K562 (cell line): ENCODE results near the gene CLCN6. TPM values are rescaled to one million over a fixed set of nuclear protein-coding genes. Genes with fewer than 3 reads are reported as not detected.

Experiments used
- CEBPG ChIP-seq, 3 experiments: fragments of 200-800 bp in 1 of 3; sonication (Bioruptor generic) in 1 of 3; sonication (generic) in 1 of 3; formaldehyde crosslinking in 1 of 3; IDR thresholded peaks in 2 of 3; conservative IDR thresholded peaks in 1 of 3; 2 replicates each; pipeline versions ENCODE4 v1.6.1 to v1.8.0; 2016 to 2022; ENCODE audit warnings: missing compliant biosample characterization in 2 of 3, missing genetic modification characterization in 2 of 3, mild to moderate bottlenecking in 1 of 3, missing genetic modification reagents in 1 of 3
- CGGBP1 ChIP-seq: fragments of 250-450 bp; sonication (Bioruptor Pico); IDR thresholded peaks from 2 replicates; pipeline ENCODE4 v1.9.0; 2021; ENCODE audit warnings: mild to moderate bottlenecking
- KAT8 ChIP-seq: fragments of 450-650 bp; IDR thresholded peaks from 2 replicates; pipeline ENCODE4 v1.6.1; 2016; ENCODE audit warnings: low read depth, mild to moderate bottlenecking
- L3MBTL2 ChIP-seq: fragments of 450-650 bp; IDR thresholded peaks from 2 replicates; pipeline ENCODE4 v1.6.1; 2016; ENCODE audit warnings: mild to moderate bottlenecking, moderate library complexity
- MAFK ChIP-seq: IDR thresholded peaks from 2 replicates; pipeline ENCODE4 v1.6.1; 2011; ENCODE audit warnings: low read length, improper control_type of control experiment
- MYBL2 ChIP-seq, 2 experiments: fragments of 450-650 bp in 1 of 2; sonication (generic) in 1 of 2; formaldehyde crosslinking in 1 of 2; IDR thresholded peaks; 2 replicates each; pipeline versions ENCODE4 v1.6.1 to v1.8.1; 2017 to 2022; ENCODE audit warnings: borderline replicate concordance in 1 of 2, inconsistent platforms in 1 of 2, low read depth in 1 of 2, mild to moderate bottlenecking in 1 of 2, missing genetic modification reagents in 1 of 2, moderate library complexity in 1 of 2
- NR2C2 ChIP-seq, 2 experiments: fragments of 200-800 bp in 1 of 2; sonication (Bioruptor generic) in 1 of 2; sonication (generic) in 1 of 2; formaldehyde crosslinking in 1 of 2; IDR thresholded peaks; 2 replicates each; pipeline versions ENCODE4 v1.6.1 to v1.8.0; 2016 to 2022; ENCODE audit warnings: mild to moderate bottlenecking in 1 of 2, missing compliant biosample characterization in 1 of 2, missing genetic modification characterization in 1 of 2, missing genetic modification reagents in 1 of 2
- PML ChIP-seq: IDR thresholded peaks from 2 replicates; pipeline ENCODE4 v1.6.1; 2012; ENCODE audit warnings: low read length, inconsistent platforms
- YY1 ChIP-seq, 3 experiments: IDR thresholded peaks; 2 replicates each; pipeline ENCODE4 v1.6.1; 2011; ENCODE audit warnings: low read length in 2 of 3, mild to moderate bottlenecking in 2 of 3, moderate library complexity in 2 of 3, borderline replicate concordance in 1 of 3, control low read depth in 1 of 3, low read depth in 1 of 3; ENCODE audit not compliant: insufficient read depth in 3 of 3, insufficient replicate concordance in 2 of 3, control insufficient read depth in 1 of 3, insufficient read length in 1 of 3; ENCODE audit errors: extremely low read depth in 1 of 3
- ZBTB1 ChIP-seq: sonication (generic); formaldehyde crosslinking; IDR thresholded peaks from 2 replicates; pipeline ENCODE4 v1.8.1; 2023; ENCODE audit warnings: missing genetic modification reagents, low read depth, mild to moderate bottlenecking, borderline replicate concordance
- ZBTB8A ChIP-seq: fragments of 450-650 bp; IDR thresholded peaks from 2 replicates; pipeline ENCODE4 v1.6.1; 2018; ENCODE audit warnings: mild to moderate bottlenecking, moderate library complexity; ENCODE audit not compliant: partially characterized antibody
- ZC3H11A ChIP-seq: IDR thresholded peaks from 2 replicates; pipeline ENCODE4 v1.6.1; 2012; ENCODE audit warnings: low read depth, low read length, improper control_type of control experiment
- ZKSCAN1 ChIP-seq: fragments of 150-350 bp; IDR thresholded peaks from 2 replicates; pipeline ENCODE4 v1.6.1; 2016; ENCODE audit warnings: low read depth, low read length
- polyA plus RNA-seq, 8 experiments: library from polyadenylated mRNA; depleted of rRNA in 4 of 8; stranded (reverse) in 5 of 8; unstranded in 3 of 8; fragments of >200 nt; fragmentation: Nextera tagmentation in 2 of 8; fragmentation: Illumina TruSeq in 1 of 8; extraction: Ambion mirVana in 2 of 8; extraction: Trizol in 1 of 8; gene quantifications; 2 replicates each; pipeline versions ENCODE4 v1.2.1 to v1.2.3, GENCODE V29; 2011 to 2014; ENCODE audit warnings: inconsistent platforms in 1 of 8, missing spikeins in 1 of 8
- total RNA-seq, 7 experiments: library from RNA; depleted of rRNA in 6 of 7; stranded (reverse); fragments of >200 nt in 6 of 7; fragmentation: Illumina TruSeq in 2 of 7; extraction: Trizol in 2 of 7; gene quantifications; 2 replicates each; pipeline versions ENCODE4 v1.2.1 to v1.2.3, GENCODE V29; 2011 to 2021; ENCODE audit warnings: low replicate concordance in 1 of 7

The CLCN6 gene
- total and polyA plus RNA-seq, 9 of the 15 experiments (the other 6 are each of a cell fraction or from before 2014, with no cell fraction given), result 2.0 to 21.8 (median 13.6) TPM

DNA sequence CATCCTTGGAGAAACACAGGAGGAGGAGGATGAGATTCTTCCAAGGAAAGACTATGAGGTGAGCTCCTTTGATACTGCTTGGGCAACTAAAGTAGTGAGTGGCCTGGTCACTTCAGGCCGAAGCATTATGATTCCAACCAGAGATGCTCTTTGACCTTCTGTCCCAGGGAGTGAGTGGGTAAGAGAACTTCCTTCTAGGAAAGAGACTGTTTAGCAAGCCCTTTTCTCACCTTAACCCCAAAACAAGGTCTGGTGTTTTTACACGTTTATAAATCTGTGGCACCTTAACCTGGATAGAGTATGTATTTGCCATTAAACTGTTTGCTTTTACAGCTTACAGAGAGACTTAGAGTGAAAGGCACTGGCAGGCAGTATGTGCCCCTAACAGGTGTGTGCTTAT lies 1.1 kb downstream of the CLCN6 start (continued):
- TF ChIP-seq ZBTB8A (no peak), PML (0 out of 2 replicates have a peak, but pooled peaks have one; percentile 5), ZBTB1 (CRISPR knock-in tag) (no peak), KAT8 (no peak), ZC3H11A (no peak), MAFK (no peak), YY1 (IDR thresholded peaks at IDR 0.05; ENCODE audit: borderline replicate concordance in 1 of 3, control insufficient read depth in 1 of 3, extremely low read depth in 1 of 3, insufficient read depth in 3 of 3, insufficient read length in 1 of 3, insufficient replicate concordance in 2 of 3, low read depth in 1 of 3, low read length in 2 of 3) (no peak), NR2C2 (CRISPR knock-in tag; IDR thresholded peaks at IDR 0.05) (no peak), NR2C2 (tag; IDR thresholded peaks at IDR 0.05) (0 out of 2 replicates have a peak, but pooled peaks have one; percentile 8), CEBPG (CRISPR knock-in tag; IDR thresholded peaks at IDR 0.05) (no peak), CEBPG (tag; conservative IDR thresholded peaks at IDR 0.05 in 1 of 2, IDR thresholded peaks at IDR 0.05 in 1 of 2) (no peak), ZKSCAN1 (no peak), MYBL2 (IDR thresholded peaks at IDR 0.05; ENCODE audit: low read depth) (no peak), MYBL2 (CRISPR knock-in tag; IDR thresholded peaks at IDR 0.05; ENCODE audit: borderline replicate concordance) (no peak), CGGBP1 (CRISPR knock-in tag) (no peak), L3MBTL2 (no peak)
